Lung (tissue), 12 donors: ENCODE measurements around the gene RSBN1. TPM values are rescaled to one million over a fixed set of nuclear protein-coding genes. Genes with fewer than 3 reads are reported as not detected.

Source experiments
- ATAC-seq: fragments of 200-7000 bp; cut with Tn5 transposase; one replicate; pipeline ENCODE4 v1.9.1; 2020; ENCODE audit warnings: moderate number of reproducible peaks; ENCODE audit not compliant: insufficient read depth, low FRiP score
- DNase-seq, 3 donors: peaks; one replicate each; pipeline ENCODE4 v3.0.0-alpha.2; 2013 to 2017
- H3K27ac ChIP-seq, 2 donors: one replicate each; pipeline ENCODE4 v1.5.1; 2013; ENCODE audit warnings: mild to moderate bottlenecking in 2 of 2, moderate library complexity in 2 of 2, control low read depth in 1 of 2, inconsistent platforms in 1 of 2, low read depth in 1 of 2, low read length in 1 of 2
- H3K27me3 ChIP-seq, 3 donors: one replicate each; pipeline ENCODE4 v1.5.1; 2013; ENCODE audit warnings: low read length in 2 of 3; ENCODE audit not compliant: control insufficient read depth in 3 of 3, insufficient read depth in 3 of 3
- H3K36me3 ChIP-seq, 4 donors: one replicate each; pipeline ENCODE4 v1.5.1; 2013; ENCODE audit warnings: low read length in 4 of 4, mild to moderate bottlenecking in 1 of 4, moderate library complexity in 1 of 4; ENCODE audit not compliant: control insufficient read depth in 4 of 4, insufficient read depth in 4 of 4
- H3K4me1 ChIP-seq, 5 donors: one replicate each; pipeline ENCODE4 v1.5.1; 2013; ENCODE audit warnings: low read length in 5 of 5, mild to moderate bottlenecking in 2 of 5, moderate library complexity in 1 of 5; ENCODE audit not compliant: control insufficient read depth in 5 of 5, insufficient read depth in 5 of 5
- H3K4me3 ChIP-seq: one replicate; pipeline ENCODE4 v1.5.1; 2013; ENCODE audit warnings: mild to moderate bottlenecking, control low read depth, moderate library complexity
- H3K9ac ChIP-seq, 2 donors: one replicate each; pipeline ENCODE4 v1.5.1; 2013; ENCODE audit warnings: low read length in 2 of 2, control low read depth in 1 of 2; ENCODE audit not compliant: insufficient read depth in 1 of 2
- H3K9me3 ChIP-seq, 4 donors: one replicate each; pipeline ENCODE4 v1.5.1; 2013; ENCODE audit warnings: low read length in 3 of 4, mild to moderate bottlenecking in 1 of 4, moderate library complexity in 1 of 4; ENCODE audit not compliant: control insufficient read depth in 4 of 4, insufficient read depth in 3 of 4
- WGBS, 2 donors: extraction: QIAGEN DNeasy Blood & Tissue Kit; methylation state at CpG; one replicate each; pipeline ENCODE4 v1.1.7; 2013; 5-methylcytosine and 5-hydroxymethylcytosine counted together
- polyA plus RNA-seq, 2 donors: library from polyadenylated mRNA; stranded (reverse); fragments of 200-250 nt; gene quantifications; one replicate each; pipeline ENCODE4 v1.2.1, GENCODE V29; 2013
- total RNA-seq, 2 donors: library from RNA; depleted of rRNA in 1 of 2; stranded (reverse); fragments of >200 nt in 1 of 2; gene quantifications; one replicate each; pipeline ENCODE4 v1.2.1, GENCODE V29; 2014 to 2021
- TF ChIP-seq, protein P1 (sequence below): IDR thresholded peaks from 2 replicates; pipeline ENCODE4 v1.5.1; 2012; ENCODE audit warnings: mild to moderate bottlenecking; ENCODE audit errors: control extremely low read depth, extremely low read depth
- donor health status: control.
- donor health status: control.
- donor health status: Bipolar disorder and iron deficiency.
- donor health status: healthy.
- donor health status: DM: yes; HTN: yes; CAD: no.

The RSBN1 gene
- total and polyA plus RNA-seq, 4 donors: 4.4 to 39.0 (median 12.5) TPM

DNA sequence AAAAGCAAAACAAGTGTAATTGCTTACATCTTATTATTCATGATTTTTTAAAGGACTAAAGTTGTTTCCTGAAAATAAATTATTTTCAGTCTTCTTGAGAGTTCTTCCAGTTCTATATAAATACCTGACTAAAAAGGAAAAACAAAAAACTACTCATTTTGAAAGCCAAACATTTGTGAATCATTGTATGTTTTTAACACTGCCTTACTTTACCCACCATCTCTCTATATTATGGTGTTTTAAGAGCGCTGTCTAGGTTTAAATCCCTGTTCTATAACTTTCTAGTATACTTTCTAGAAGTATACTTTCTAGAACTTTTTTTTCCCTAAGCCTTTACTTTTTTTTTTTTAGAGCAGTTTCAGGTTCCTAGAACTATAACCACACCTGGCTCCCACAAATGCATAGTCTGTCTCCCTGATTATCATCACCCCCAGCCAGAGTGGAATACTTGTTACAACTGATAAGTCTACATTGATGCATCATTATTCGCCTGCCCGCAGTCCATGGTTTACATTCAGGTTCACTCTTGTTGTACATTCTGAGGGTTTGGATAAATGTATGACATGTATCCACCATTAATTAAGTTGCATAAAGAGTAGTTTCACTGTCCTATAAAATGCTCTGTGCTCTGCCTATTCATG lies 9.8 kb downstream of the RSBN1 start:
- Histone ChIP-seq H3K9me3 (no peaks in the 10 kb centered on the region), H3K27me3 (no peaks in the 10 kb centered on the region), H3K9ac (no peak overlapping the region), H3K4me1 (peaks cover 4 to 13% (median 6%) of the 10 kb centered on the region in 5 donors), H3K27ac (no peak overlapping the region), H3K4me3 (no peak overlapping the region), H3K36me3 (peaks cover 0 to 4% (median 0%) of the 10 kb centered on the region in 4 donors)
- 96% methylated on average over 3 of the region's 3 CpGs for WGBS, 2 donors
- TF ChIP-seq, protein P1, sequence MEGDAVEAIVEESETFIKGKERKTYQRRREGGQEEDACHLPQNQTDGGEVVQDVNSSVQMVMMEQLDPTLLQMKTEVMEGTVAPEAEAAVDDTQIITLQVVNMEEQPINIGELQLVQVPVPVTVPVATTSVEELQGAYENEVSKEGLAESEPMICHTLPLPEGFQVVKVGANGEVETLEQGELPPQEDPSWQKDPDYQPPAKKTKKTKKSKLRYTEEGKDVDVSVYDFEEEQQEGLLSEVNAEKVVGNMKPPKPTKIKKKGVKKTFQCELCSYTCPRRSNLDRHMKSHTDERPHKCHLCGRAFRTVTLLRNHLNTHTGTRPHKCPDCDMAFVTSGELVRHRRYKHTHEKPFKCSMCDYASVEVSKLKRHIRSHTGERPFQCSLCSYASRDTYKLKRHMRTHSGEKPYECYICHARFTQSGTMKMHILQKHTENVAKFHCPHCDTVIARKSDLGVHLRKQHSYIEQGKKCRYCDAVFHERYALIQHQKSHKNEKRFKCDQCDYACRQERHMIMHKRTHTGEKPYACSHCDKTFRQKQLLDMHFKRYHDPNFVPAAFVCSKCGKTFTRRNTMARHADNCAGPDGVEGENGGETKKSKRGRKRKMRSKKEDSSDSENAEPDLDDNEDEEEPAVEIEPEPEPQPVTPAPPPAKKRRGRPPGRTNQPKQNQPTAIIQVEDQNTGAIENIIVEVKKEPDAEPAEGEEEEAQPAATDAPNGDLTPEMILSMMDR: no peak
- DNase-seq (no peak), ATAC-seq (no peak)

GRCh38 chr1:113800487-113800886 lies 11.8 kb downstream of the RSBN1 start:
- TF ChIP-seq, protein P1: no peak
- ATAC-seq (no peak), DNase-seq (no peak)
- Histone ChIP-seq H3K9ac (no peak overlapping the region), H3K36me3 (peaks cover 0 to 7% (median 4%) of the 10 kb centered on the region in 4 donors), H3K27me3 (no peaks in the 10 kb centered on the region), H3K27ac (no peak overlapping the region), H3K9me3 (no peaks in the 10 kb centered on the region), H3K4me3 (no peak overlapping the region), H3K4me1 (peaks cover 1 to 14% (median 6%) of the 10 kb centered on the region in 5 donors)
- 66 to 92% methylated on average over 3 of the region's 3 CpGs for WGBS, 2 donors

DNA sequence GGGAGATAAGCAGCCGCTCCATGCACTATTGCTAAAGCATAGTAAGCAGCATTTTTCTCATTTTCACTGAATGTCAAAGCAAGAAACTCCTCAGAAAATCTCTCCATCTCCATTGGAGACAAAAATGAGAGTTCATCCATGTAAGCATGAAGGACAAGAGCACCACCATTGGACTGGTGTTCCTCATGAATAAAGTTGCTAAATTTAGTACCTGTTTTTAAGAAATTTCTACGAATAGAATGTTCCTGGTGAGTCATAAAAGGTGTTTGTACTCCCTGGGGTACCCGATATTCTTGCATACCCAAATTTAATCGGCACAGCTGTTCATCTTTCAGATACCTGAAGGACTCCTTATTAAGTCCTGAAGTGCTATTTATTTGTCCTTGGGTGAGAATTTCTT lies 14.8 kb downstream of the RSBN1 start:
- Histone ChIP-seq H3K27ac (no peak overlapping the region), H3K27me3 (no peaks in the 10 kb centered on the region), H3K9me3 (no peaks in the 10 kb centered on the region), H3K36me3 (peaks cover 0 to 8% (median 5%) of the 10 kb centered on the region in 4 donors), H3K9ac (no peak overlapping the region), H3K4me1 (peaks cover 0 to 21% (median 0%) of the 10 kb centered on the region in 5 donors), H3K4me3 (no peak overlapping the region)
- TF ChIP-seq, protein P1: no peak
- ATAC-seq (no peak), DNase-seq (no peak)
- WGBS, 2 donors: 78 to 88% methylated on average over 4 of the region's 4 CpGs
